ENCODE measurements around the gene PSMD8. TPM values are rescaled to one million over a fixed set of nuclear protein-coding genes. Genes with fewer than 3 reads are reported as not detected.
A peak's percentile ranks its signal among the peaks of the same experiment; 100 is the strongest.

PSMD8 gene
- polyA plus RNA-seq, 3 donors: 148 to 207 (median 179) TPM

GRCh38 chr19:38375098-38375493 lies 725 bp downstream of the PSMD8 start:
- intact Hi-C loops (cut with micrococcal nuclease): loop anchor here in 1 of 2 donors (2.0 kb wide), 1 partner anchor 132 kb away; no protein-coding TSS in a partner anchor
- H3K4me1 Mint-ChIP-seq: peaks cover 24% of the 10 kb centered on the region
- Histone ChIP-seq H3K27me3 (ENCODE audit: control insufficient read depth in 2 of 2, insufficient read depth in 2 of 2, low read length in 2 of 2) (no peaks in the 10 kb centered on the region), H4K20me1 (ENCODE audit: insufficient read depth, low read length) (peaks cover 34% of the 10 kb centered on the region), H2AFZ (ENCODE audit: insufficient read depth, low read depth, low read length, poor library complexity, severe bottlenecking) (peak overlapping the region; percentile 89), H3K9ac (ENCODE audit: insufficient read depth, low read length, poor library complexity, severe bottlenecking) (peak overlapping the region; percentile 95), H3K79me2 (ENCODE audit: insufficient read depth, low read length) (peaks cover 29% of the 10 kb centered on the region), H3K4me3 (replicated peaks in 1 of 3; ENCODE audit: low read depth in 2 of 3, low read length in 3 of 3) (peak overlapping the region; percentile 62 to 95 (median 75)), H3K27ac (ENCODE audit: low read depth in 1 of 2, low read length in 2 of 2) (peak overlapping the region; percentile 68 to 92), H3K36me3 (replicated peaks in 1 of 2; ENCODE audit: control insufficient read depth in 1 of 2, insufficient read depth in 2 of 2, low read length in 2 of 2) (peaks cover 13 to 39% of the 10 kb centered on the region in 2 donors), H3K4me1 (ENCODE audit: control insufficient read depth in 1 of 2, insufficient read depth in 2 of 2, low read length in 2 of 2) (peaks cover 18 to 23% of the 10 kb centered on the region in 2 donors), H3K4me2 (replicated peaks; ENCODE audit: extremely low read depth, low read length, poor library complexity, severe bottlenecking) (peak overlapping the region; percentile 95), H3K9me3 (replicated peaks in 1 of 2; ENCODE audit: control insufficient read depth in 1 of 2, insufficient read depth in 1 of 2, low read length in 2 of 2) (no peaks in the 10 kb centered on the region)
- TF ChIP-seq CTCF (IDR thresholded peaks at IDR 0.05): no peak
- 2% methylated on average over 18 of the region's 18 CpGs for WGBS (ENCODE audit: insufficient coverage)
- H3K27ac Mint-ChIP-seq: peak overlapping the region; percentile 97 to 99 (median 98)
- H3K36me3 Mint-ChIP-seq: peaks cover 17 to 40% of the 10 kb centered on the region in 2 donors
- no peak for DNase-seq
- peaks cover 5 to 13% (median 7%) of the 10 kb centered on the region in 3 donors for H3K27me3 Mint-ChIP-seq (ENCODE audit: low read depth in 3 of 3)
- H3K4me3 Mint-ChIP-seq: peak overlapping the region; percentile 99 to 100
- peaks cover 0 to 2% (median 0%) of the 10 kb centered on the region in 7 donors for H3K9me3 Mint-ChIP-seq

- no peak for TF ChIP-seq CTCF (IDR thresholded peaks at IDR 0.05)
- H3K4me3 Mint-ChIP-seq: peak overlapping the region; percentile 99 to 100
These were observed 1.4 kb downstream of the PSMD8 start for GRCh38 chr19:38375748-38376147.

More at GRCh38 chr19:38375748-38376147, 1.4 kb downstream of the PSMD8 start:
- Histone ChIP-seq H3K27me3 (ENCODE audit: control insufficient read depth in 2 of 2, insufficient read depth in 2 of 2, low read length in 2 of 2) (no peaks in the 10 kb centered on the region), H4K20me1 (ENCODE audit: insufficient read depth, low read length) (peaks cover 39% of the 10 kb centered on the region), H3K9ac (ENCODE audit: insufficient read depth, low read length, poor library complexity, severe bottlenecking) (peak overlapping the region; percentile 95), H3K79me2 (ENCODE audit: insufficient read depth, low read length) (peaks cover 29% of the 10 kb centered on the region), H3K27ac (ENCODE audit: low read depth in 1 of 2, low read length in 2 of 2) (peak overlapping the region in 1 of 2 donors; percentile 92), H3K4me1 (ENCODE audit: control insufficient read depth in 1 of 2, insufficient read depth in 2 of 2, low read length in 2 of 2) (peaks cover 18 to 23% of the 10 kb centered on the region in 2 donors), H3K4me3 (replicated peaks in 1 of 3; ENCODE audit: low read depth in 2 of 3, low read length in 3 of 3) (peak overlapping the region in 1 of 3 experiments; percentile 95), H2AFZ (ENCODE audit: insufficient read depth, low read depth, low read length, poor library complexity, severe bottlenecking) (peak overlapping the region; percentile 89), H3K4me2 (replicated peaks; ENCODE audit: extremely low read depth, low read length, poor library complexity, severe bottlenecking) (peak overlapping the region; percentile 95), H3K9me3 (replicated peaks in 1 of 2; ENCODE audit: control insufficient read depth in 1 of 2, insufficient read depth in 1 of 2, low read length in 2 of 2) (no peaks in the 10 kb centered on the region), H3K36me3 (replicated peaks in 1 of 2; ENCODE audit: control insufficient read depth in 1 of 2, insufficient read depth in 2 of 2, low read length in 2 of 2) (peaks cover 19 to 46% of the 10 kb centered on the region in 2 donors)
- intact Hi-C loops (cut with micrococcal nuclease): loop anchor here in 1 of 2 donors (2.0 kb wide), 1 partner anchor 133 kb away; no protein-coding TSS in a partner anchor
- peaks cover 24% of the 10 kb centered on the region for H3K4me1 Mint-ChIP-seq
- no peak for DNase-seq
- 88% methylated on average over 4 of the region's 5 CpGs for WGBS (ENCODE audit: insufficient coverage)
- H3K36me3 Mint-ChIP-seq: peaks cover 24 to 47% of the 10 kb centered on the region in 2 donors
- peaks cover 0 to 2% (median 0%) of the 10 kb centered on the region in 7 donors for H3K9me3 Mint-ChIP-seq
- H3K27me3 Mint-ChIP-seq (ENCODE audit: low read depth in 3 of 3): peaks cover 5 to 10% (median 7%) of the 10 kb centered on the region in 3 donors
- H3K27ac Mint-ChIP-seq: peak overlapping the region in 4 of 7 donors; percentile 97 to 99 (median 98)

Data from CD14-positive monocyte (primary cell).